Endothelial cell of umbilical vein (primary cell): Measurements from ENCODE around the gene LAMA5.

Experiments used
- EZH2 ChIP-seq: IDR thresholded peaks from 2 replicates; pipeline ENCODE4 v1.6.1; 2012; ENCODE audit warnings: borderline replicate concordance, low read depth, mild to moderate bottlenecking, moderate library complexity, low read length, inconsistent platforms; ENCODE audit not compliant: severe bottlenecking
- MAX ChIP-seq: IDR thresholded peaks from 2 replicates; pipeline ENCODE4 v1.6.1; 2011; ENCODE audit not compliant: insufficient read depth, insufficient read length

GRCh38 chr20:62372042-62372993 lies 5.2 kb upstream of the LAMA5 start:
- TF ChIP-seq EZH2 (no peak), MAX (no peak)
